Measurements from ENCODE around the gene VWA5B1.

VWA5B1 gene

GRCh38 chr1:20336105-20336605 is 45.5 kb downstream of the VWA5B1 start:
- TF ChIP-seq POLR2AphosphoS5 (IDR thresholded peaks at IDR 0.05; ENCODE audit: low read depth) (no peak), CTCF (IDR thresholded peaks at IDR 0.05; ENCODE audit: insufficient read depth, low read length) (no peak), SPI1 (IDR thresholded peaks at IDR 0.05; ENCODE audit: borderline replicate concordance, low read depth) (no peak), REST (IDR thresholded peaks at IDR 0.05; ENCODE audit: insufficient replicate concordance, low read depth) (no peak), GABPA (IDR thresholded peaks at IDR 0.05; ENCODE audit: low read depth) (no peak)
- no peak overlapping the region for H3K4me3 ChIP-seq (replicated peaks; ENCODE audit: insufficient read depth, low read length)
- no peak overlapping the region for H3K27ac ChIP-seq (replicated peaks)
- no peak for DNase-seq (ENCODE audit: low read depth in 1 of 2, low spot score in 1 of 2)
- H3K27me3 ChIP-seq (ENCODE audit: insufficient read depth, poor library complexity, severe bottlenecking) = no peaks in the 10 kb centered on the region

DNA sequence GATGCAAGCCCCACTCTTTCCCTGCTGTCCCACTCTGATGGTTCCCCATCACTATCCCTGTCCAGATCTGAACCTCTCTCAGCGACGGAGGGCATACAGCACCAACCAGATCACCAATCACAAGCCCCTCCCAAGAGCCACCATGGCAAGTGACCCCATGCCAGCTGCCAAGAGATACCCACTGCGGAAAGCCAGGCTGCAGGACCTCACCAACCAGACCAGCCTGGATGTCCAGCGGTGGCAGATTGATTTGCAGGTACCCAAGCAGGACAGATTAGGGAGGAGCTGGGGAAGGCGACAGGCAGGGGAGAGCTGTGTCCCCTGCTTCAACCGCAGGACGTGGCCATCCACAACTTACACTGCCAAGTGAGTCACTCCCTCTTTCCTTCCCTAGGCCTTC is 46.9 kb downstream of the VWA5B1 start:
- no peak overlapping the region for H3K4me3 ChIP-seq (replicated peaks; ENCODE audit: insufficient read depth, low read length)
- TF ChIP-seq CTCF (IDR thresholded peaks at IDR 0.05; ENCODE audit: insufficient read depth, low read length) (no peak), POLR2AphosphoS5 (IDR thresholded peaks at IDR 0.05; ENCODE audit: low read depth) (no peak), REST (IDR thresholded peaks at IDR 0.05; ENCODE audit: insufficient replicate concordance, low read depth) (no peak), GABPA (IDR thresholded peaks at IDR 0.05; ENCODE audit: low read depth) (no peak), SPI1 (IDR thresholded peaks at IDR 0.05; ENCODE audit: borderline replicate concordance, low read depth) (no peak)
- DNase-seq (ENCODE audit: low read depth in 1 of 2, low spot score in 1 of 2) = no peak
- no peak overlapping the region for H3K27ac ChIP-seq (replicated peaks)
- H3K27me3 ChIP-seq (ENCODE audit: insufficient read depth, poor library complexity, severe bottlenecking) = no peaks in the 10 kb centered on the region

- DNase-seq (ENCODE audit: low read depth in 1 of 2, low spot score in 1 of 2) = no peak
- H3K27ac ChIP-seq (replicated peaks) = no peak overlapping the region
- no peak overlapping the region for H3K4me3 ChIP-seq (replicated peaks; ENCODE audit: insufficient read depth, low read length)
- TF ChIP-seq REST (IDR thresholded peaks at IDR 0.05; ENCODE audit: insufficient replicate concordance, low read depth) (no peak), SPI1 (IDR thresholded peaks at IDR 0.05; ENCODE audit: borderline replicate concordance, low read depth) (no peak), CTCF (IDR thresholded peaks at IDR 0.05; ENCODE audit: insufficient read depth, low read length) (no peak), POLR2AphosphoS5 (IDR thresholded peaks at IDR 0.05; ENCODE audit: low read depth) (no peak), GABPA (IDR thresholded peaks at IDR 0.05; ENCODE audit: low read depth) (no peak)
- H3K27me3 ChIP-seq (ENCODE audit: insufficient read depth, poor library complexity, severe bottlenecking) = peaks cover 4% of the 10 kb centered on the region
Observed at GRCh38 chr1:20339811-20340457, 49.3 kb downstream of the VWA5B1 start.

Measured in HL-60 (cell line).